ENCODE measurements around the gene DERL3. TPM values are rescaled to one million over a fixed set of nuclear protein-coding genes. Genes with fewer than 3 reads are reported as not detected.

DERL3 gene
- total and polyA plus RNA-seq, 2 experiments from 2014 or later = 13.6 to 19.5 TPM

- Mint-ChIP-seq H3K4me3 (0 out of 3 replicates have a peak overlapping the region, but pooled peaks have one; percentile 26), H3K9me3 (no peaks in the 10 kb centered on the region)
- H3K27ac ChIP-seq (ENCODE audit: low read depth) = no peak overlapping the region
Observed at GRCh38 chr22:23847310-23847920, 8.6 kb upstream of the DERL3 start.

More at GRCh38 chr22:23847310-23847920, 8.6 kb upstream of the DERL3 start:
- Histone ChIP-seq H3K4me2 (peak overlapping the region; percentile 67), H3K27me3 (ENCODE audit: insufficient read depth) (no peaks in the 10 kb centered on the region), H3K4me3 (no peak overlapping the region), H3K79me2 (replicated peaks; ENCODE audit: insufficient read depth) (no peaks in the 10 kb centered on the region), H3K4me1 (ENCODE audit: insufficient read depth) (peaks cover 28% of the 10 kb centered on the region), H2AFZ (no peak overlapping the region), H4K20me1 (replicated peaks; ENCODE audit: insufficient read depth) (no peaks in the 10 kb centered on the region), H3K36me3 (ENCODE audit: insufficient read depth) (no peaks in the 10 kb centered on the region), H3F3A (replicated peaks; ENCODE audit: low read depth) (peaks cover 15% of the 10 kb centered on the region; the same call in 1 of the 2 replicates), H3K9me2 (ENCODE audit: insufficient read depth) (no peaks in the 10 kb centered on the region)
- Mint-ChIP-seq H3K4me1 (peaks cover 32% of the 10 kb centered on the region), H3K27me3 (ENCODE audit: insufficient read depth, low read depth, poor library complexity) (peaks cover 37% of the 10 kb centered on the region), H3K36me3 (ENCODE audit: low read depth) (no peaks in the 10 kb centered on the region), H3K27ac (no peak overlapping the region)
- ATAC-seq (no peak), DNase-seq (ENCODE audit: low spot score) (no peak)
- TF ChIP-seq ZNF462 (CRISPR knock-in tag; IDR thresholded peaks at IDR 0.05) (no peak), EZH2 (IDR thresholded peaks at IDR 0.05; ENCODE audit: low read depth, unreplicated experiment) (no peak), CTCF (conservative IDR thresholded peaks at IDR 0.05; ENCODE audit: low read depth in 2 of 2) (no peak), CREB1 (CRISPR knock-in tag; IDR thresholded peaks at IDR 0.05; ENCODE audit: low read depth) (no peak), ZNF331 (CRISPR knock-in tag; IDR thresholded peaks at IDR 0.05; ENCODE audit: low read depth) (no peak), EZH2phosphoT487 (IDR thresholded peaks at IDR 0.05; ENCODE audit: unreplicated experiment) (no peak), REST (IDR thresholded peaks at IDR 0.05; ENCODE audit: unreplicated experiment) (no peak), POLR2AphosphoS5 (IDR thresholded peaks at IDR 0.05; ENCODE audit: low read depth) (no peak), NANOG (IDR thresholded peaks at IDR 0.05; ENCODE audit: borderline replicate concordance) (no peak), ETS1 (IDR thresholded peaks at IDR 0.05) (no peak), STAT1 (IDR thresholded peaks at IDR 0.05; ENCODE audit: unreplicated experiment) (no peak), ZNF114 (CRISPR knock-in tag; IDR thresholded peaks at IDR 0.05) (no peak), JUNB (IDR thresholded peaks at IDR 0.05; ENCODE audit: unreplicated experiment) (no peak)

Measured in GM23338 (cell line).